ENCODE data around the gene CALML5. TPM values are rescaled to one million over a fixed set of nuclear protein-coding genes. Genes with fewer than 3 reads are reported as not detected.

Gene CALML5
- total and polyA plus RNA-seq, 2 donors: not detected

DNA sequence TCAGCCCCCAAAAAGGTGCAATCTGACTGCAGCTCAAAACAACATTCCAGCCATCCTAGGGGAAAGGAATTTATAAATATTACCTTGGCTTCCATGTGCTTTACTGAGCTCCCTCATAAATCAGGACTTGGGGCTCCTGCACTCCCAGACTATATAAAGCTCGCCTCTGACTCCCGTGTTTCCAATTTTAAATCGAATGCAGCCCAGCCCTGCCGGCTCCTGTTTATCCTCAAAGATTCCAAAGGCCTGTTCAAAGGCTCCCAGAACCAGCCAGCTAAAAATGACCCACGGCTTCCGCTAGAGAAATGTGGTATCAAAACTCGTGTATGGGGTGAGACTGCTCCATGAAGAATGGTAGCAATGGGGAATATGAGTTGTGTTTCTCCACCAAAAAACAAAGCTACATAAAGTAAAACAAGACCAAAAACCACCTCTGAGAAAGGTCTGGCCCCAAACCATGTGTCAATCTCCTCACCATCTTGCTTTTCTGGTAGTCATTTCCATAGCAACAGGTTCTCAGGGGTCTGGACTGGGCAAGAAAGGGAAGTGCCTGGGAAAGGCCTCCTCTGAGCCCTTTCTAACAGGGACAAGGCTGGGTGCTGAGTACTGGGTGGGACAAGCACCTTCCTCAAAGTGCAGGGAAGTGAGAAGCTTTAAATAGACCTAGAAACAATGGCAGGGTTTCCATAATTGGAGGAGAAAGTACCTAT, 30.5 kb upstream of the CALML5 start:
- DNase-seq (ENCODE audit: extremely low spot score): no peak
- no peak overlapping the region for H3K4me3 ChIP-seq (ENCODE audit: low read depth, low read length)
- H3K4me1 ChIP-seq (ENCODE audit: insufficient read depth): no peaks in the 10 kb centered on the region
- WGBS: 40% methylated on average over 7 of the region's 7 CpGs
- H3K36me3 ChIP-seq (ENCODE audit: insufficient read depth): no peaks in the 10 kb centered on the region
- no peak overlapping the region for H3K27ac ChIP-seq (ENCODE audit: low read depth)

DNA sequence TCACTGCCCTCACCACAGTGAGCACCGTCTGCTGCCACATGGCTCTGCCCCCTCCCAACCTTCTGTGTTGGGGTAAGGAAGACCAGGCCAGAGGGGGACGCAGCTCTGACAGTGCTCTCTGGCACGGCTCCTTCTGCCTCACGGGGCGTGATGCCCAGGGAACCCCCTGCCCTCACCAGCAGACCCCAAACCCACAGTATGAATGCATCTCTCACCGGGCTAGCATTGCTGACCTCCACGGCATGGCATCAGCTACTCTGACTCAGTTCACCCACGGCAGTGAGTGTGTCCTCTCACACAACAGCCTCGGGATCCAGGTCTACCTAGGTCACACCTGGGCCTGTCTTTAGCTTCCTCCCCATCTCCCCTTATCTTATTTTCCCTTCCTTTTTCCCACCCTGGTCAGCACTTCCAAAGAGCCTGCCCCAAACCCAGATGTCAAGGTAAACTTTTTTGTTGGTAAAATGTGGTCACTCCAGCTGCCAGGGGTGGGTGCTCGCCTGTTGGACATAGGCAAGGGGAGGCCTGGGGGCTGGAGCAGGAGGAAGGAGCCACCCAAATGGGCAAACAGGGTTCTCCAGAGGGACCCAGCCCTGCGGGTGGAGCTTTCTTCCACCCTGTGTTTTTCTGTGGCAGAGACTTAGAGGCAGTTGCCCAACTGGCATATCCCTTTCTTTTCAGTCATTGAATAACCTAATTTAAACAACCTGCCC, 29.8 kb upstream of the CALML5 start:
- Histone ChIP-seq H3K4me1 (ENCODE audit: insufficient read depth) (no peaks in the 10 kb centered on the region), H3K4me3 (ENCODE audit: low read depth, low read length) (no peak overlapping the region), H3K36me3 (ENCODE audit: insufficient read depth) (no peaks in the 10 kb centered on the region), H3K27ac (ENCODE audit: low read depth) (no peak overlapping the region)
- DNase-seq (ENCODE audit: extremely low spot score): no peak
- WGBS: 87% methylated on average over 11 of the region's 11 CpGs

- no peak overlapping the region for H3K4me3 ChIP-seq (ENCODE audit: low read depth, low read length)
- WGBS: 84% methylated on average over 10 of the region's 10 CpGs
- H3K27ac ChIP-seq (ENCODE audit: low read depth): no peak overlapping the region
- no peaks in the 10 kb centered on the region for H3K36me3 ChIP-seq (ENCODE audit: insufficient read depth)
- H3K4me1 ChIP-seq (ENCODE audit: insufficient read depth): no peaks in the 10 kb centered on the region
- DNase-seq (ENCODE audit: extremely low spot score): no peak
Observed at GRCh38 chr10:5527332-5528200, 28.2 kb upstream of the CALML5 start.

- no peak for DNase-seq (ENCODE audit: extremely low spot score)
- 93% methylated on average over 8 of the region's 8 CpGs for WGBS
- no peak overlapping the region for H3K4me3 ChIP-seq (ENCODE audit: low read depth, low read length)
- no peak overlapping the region for H3K27ac ChIP-seq (ENCODE audit: low read depth)
- H3K36me3 ChIP-seq (ENCODE audit: insufficient read depth): no peaks in the 10 kb centered on the region
- H3K4me1 ChIP-seq (ENCODE audit: insufficient read depth): no peaks in the 10 kb centered on the region
Observed at GRCh38 chr10:5526691-5527331, 27.4 kb upstream of the CALML5 start.

DNA sequence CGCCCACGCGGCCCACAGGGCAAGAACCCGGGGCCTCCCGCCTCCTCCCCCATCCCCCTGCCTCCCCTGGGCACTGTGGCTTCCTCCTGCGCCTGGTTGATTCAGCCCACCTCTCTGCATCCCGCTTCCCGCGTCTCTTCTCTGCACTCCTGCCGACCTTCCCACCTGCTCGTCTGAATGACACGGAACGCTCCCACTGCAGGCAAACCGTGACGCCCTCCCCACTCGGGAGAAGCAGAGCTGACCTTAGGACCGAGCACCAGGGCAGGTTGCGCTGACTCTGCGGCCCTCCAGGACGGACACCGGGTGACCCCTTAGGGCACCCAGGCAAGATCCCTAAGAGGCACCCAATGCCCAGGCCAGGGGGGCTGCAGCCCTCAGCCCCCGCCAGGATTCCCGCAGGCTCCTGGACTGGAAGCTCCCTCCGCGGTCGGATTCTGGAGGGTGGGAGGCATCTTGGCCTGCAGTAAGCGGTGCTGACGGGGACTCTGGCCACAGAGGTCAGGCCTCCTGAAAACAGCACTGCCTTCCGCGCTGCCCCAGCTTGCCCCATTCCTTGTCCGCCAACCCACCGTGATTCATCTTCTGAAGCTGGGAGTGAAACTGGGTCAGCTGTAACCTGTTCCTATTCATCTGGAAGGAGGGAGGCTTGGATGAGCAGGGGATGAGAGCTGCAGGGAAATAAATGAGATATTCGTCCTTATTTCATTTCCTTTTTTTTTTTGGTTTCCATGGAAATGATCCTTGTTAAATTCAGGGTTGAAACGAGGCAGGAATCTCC, 26.4 kb upstream of the CALML5 start:
- no peaks in the 10 kb centered on the region for H3K4me1 ChIP-seq (ENCODE audit: insufficient read depth)
- 85% methylated on average over 34 of the region's 34 CpGs for WGBS
- no peaks in the 10 kb centered on the region for H3K36me3 ChIP-seq (ENCODE audit: insufficient read depth)
- H3K27ac ChIP-seq (ENCODE audit: low read depth): no peak overlapping the region
- H3K4me3 ChIP-seq (ENCODE audit: low read depth, low read length): no peak overlapping the region
- no peak for DNase-seq (ENCODE audit: extremely low spot score)

GRCh38 chr10:5524641-5525560, 25.5 kb upstream of the CALML5 start, which contains the start of gene CALML3:
TSS of gene CALML3 (plus strand) at chr10:5524961. CDS start at chr10:5525086, 125 bp downstream.
- no peaks in the 10 kb centered on the region for H3K36me3 ChIP-seq (ENCODE audit: insufficient read depth)
- no peak within 1 kb of the TSS for H3K4me3 ChIP-seq (ENCODE audit: low read depth, low read length)
- no peak within 1 kb of the TSS for H3K27ac ChIP-seq (ENCODE audit: low read depth)
- 93% methylated on average over 64 of the region's 64 CpGs for WGBS
- no peaks in the 10 kb centered on the region for H3K4me1 ChIP-seq (ENCODE audit: insufficient read depth)
- DNase-seq (ENCODE audit: extremely low spot score): no peak

DNA sequence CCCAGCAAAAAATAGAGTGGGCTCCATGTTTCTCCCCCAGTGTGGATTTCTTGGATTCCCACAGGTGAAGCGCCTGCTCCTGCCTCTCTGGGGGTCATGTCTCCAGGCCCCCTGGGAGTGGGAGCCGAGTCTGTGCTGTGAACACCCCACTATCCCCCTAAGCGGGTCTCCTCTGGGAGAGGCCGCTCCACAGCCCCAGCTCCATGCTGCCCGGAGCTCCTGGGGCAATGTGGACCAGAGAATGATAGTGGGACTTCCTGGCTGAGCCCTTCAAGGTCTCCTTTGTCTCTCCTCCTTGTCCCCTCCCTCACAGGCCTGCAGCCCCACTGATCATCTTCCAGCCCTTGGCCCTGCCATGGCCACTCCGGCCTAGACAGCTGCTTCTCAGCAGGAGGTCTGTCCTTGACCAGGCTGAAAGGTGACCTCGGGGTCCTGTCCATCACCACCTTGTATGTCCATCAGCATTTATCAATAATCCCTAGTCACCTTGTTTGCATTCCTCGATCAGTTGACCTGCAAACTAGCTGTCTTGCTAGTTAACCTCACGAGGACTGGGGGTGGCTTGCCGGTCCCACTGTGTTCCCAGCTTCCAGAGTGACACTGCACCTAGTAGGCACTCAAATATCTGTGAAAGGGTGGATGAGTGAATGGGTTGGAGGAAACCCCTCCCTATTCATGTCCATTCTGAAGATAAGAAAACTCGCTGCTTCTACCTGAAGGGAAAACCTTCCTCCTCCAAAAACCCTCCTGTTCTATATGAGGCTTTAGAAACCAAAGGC, 24.6 kb upstream of the CALML5 start:
- Histone ChIP-seq H3K4me3 (ENCODE audit: low read depth, low read length) (no peak overlapping the region), H3K27ac (ENCODE audit: low read depth) (no peak overlapping the region), H3K36me3 (ENCODE audit: insufficient read depth) (no peaks in the 10 kb centered on the region), H3K4me1 (ENCODE audit: insufficient read depth) (no peaks in the 10 kb centered on the region)
- WGBS: 93% methylated on average over 11 of the region's 11 CpGs
- no peak for DNase-seq (ENCODE audit: extremely low spot score)

DNA sequence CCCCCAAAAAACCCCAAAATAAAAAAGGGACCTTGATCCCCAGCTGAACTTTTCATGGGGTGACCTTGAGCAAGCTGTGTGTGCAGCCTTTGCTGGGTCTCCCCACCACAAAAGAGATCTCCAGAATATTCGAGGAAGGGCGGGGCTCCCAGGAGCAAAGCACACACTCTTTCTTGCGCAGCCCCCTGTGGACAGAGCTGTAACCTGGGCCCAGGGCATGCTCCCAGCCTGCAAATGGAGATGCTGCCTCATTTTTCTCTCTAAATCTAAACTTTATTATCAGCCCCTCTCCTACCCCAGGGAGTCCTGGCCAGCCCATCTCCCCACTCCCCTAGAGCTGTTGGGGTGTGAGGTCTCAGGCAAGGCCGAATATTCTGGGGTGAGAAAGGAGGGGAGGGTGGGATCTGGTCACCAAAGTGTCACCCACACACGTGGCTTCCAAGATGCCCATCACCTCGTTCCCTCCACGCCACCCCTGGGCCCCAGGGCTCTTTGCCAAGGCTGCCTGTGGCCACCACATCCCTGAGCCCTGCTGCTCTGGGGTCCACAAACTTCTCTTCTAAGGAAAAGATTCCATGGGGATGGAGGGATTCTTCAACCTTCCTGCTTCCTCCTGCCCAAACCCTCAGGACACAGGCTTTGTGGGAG, 23.7 kb upstream of the CALML5 start:
- no peaks in the 10 kb centered on the region for H3K36me3 ChIP-seq (ENCODE audit: insufficient read depth)
- 68% methylated on average over 7 of the region's 7 CpGs for WGBS
- no peak overlapping the region for H3K27ac ChIP-seq (ENCODE audit: low read depth)
- H3K4me3 ChIP-seq (ENCODE audit: low read depth, low read length): no peak overlapping the region
- no peak for DNase-seq (ENCODE audit: extremely low spot score)
- no peaks in the 10 kb centered on the region for H3K4me1 ChIP-seq (ENCODE audit: insufficient read depth)

- no peak for DNase-seq (ENCODE audit: extremely low spot score)
- Histone ChIP-seq H3K36me3 (ENCODE audit: insufficient read depth) (no peaks in the 10 kb centered on the region), H3K27ac (ENCODE audit: low read depth) (no peak overlapping the region), H3K4me3 (ENCODE audit: low read depth, low read length) (no peak overlapping the region), H3K4me1 (ENCODE audit: insufficient read depth) (no peaks in the 10 kb centered on the region)
- 97% methylated on average over 3 of the region's 3 CpGs for WGBS
Observed at GRCh38 chr10:5519054-5519453, 19.7 kb upstream of the CALML5 start.

DNA sequence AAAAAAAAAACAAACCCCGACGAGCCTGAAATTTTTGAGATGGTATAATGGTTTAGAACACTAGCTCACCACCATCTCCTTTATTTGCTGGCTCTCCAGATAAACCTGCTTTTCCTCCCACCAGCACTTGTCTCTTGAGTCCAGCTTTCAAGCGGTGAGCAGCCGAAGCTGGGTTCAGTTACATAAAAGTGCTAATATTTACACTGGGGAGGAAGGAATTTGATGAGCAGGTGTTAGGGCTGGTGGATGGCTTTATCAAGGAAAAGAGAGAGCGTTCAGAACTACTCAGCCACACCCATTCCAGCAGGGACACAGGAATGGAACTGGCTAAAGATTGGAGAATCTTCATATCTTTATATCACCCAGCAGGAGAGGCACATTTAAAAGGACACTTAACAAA, 18.8 kb upstream of the CALML5 start:
- Histone ChIP-seq H3K27ac (ENCODE audit: low read depth) (no peak overlapping the region), H3K4me1 (ENCODE audit: insufficient read depth) (no peaks in the 10 kb centered on the region), H3K4me3 (ENCODE audit: low read depth, low read length) (no peak overlapping the region), H3K36me3 (ENCODE audit: insufficient read depth) (no peaks in the 10 kb centered on the region)
- DNase-seq (ENCODE audit: extremely low spot score): no peak
- 52% methylated on average over 5 of the region's 5 CpGs for WGBS

DNA sequence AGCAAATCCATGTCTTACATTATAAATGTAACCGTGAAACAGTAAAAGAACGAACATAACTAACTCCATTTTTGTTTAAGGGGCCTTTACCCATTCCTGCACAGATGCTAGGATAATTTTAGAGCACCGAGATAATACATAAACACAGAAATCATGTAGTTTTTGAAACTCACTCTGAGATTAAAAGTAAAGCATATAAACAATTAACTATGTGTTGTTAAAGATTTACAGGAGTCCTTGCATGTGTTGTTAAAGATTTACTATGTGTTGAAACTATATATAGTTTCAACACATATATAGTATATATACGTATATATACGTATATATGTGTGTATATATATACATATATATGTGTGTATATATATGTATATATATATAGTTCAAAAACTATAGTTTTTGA, 18.2 kb upstream of the CALML5 start:
- no peak for DNase-seq (ENCODE audit: extremely low spot score)
- 57% methylated on average over 5 of the region's 5 CpGs for WGBS
- Histone ChIP-seq H3K36me3 (ENCODE audit: insufficient read depth) (no peaks in the 10 kb centered on the region), H3K4me3 (ENCODE audit: low read depth, low read length) (no peak overlapping the region), H3K27ac (ENCODE audit: low read depth) (no peak overlapping the region), H3K4me1 (ENCODE audit: insufficient read depth) (no peaks in the 10 kb centered on the region)

Measured in urinary bladder (tissue), 4 donors.